ENCODE measurements around the gene RBFOX2.
"Not testable (repeated sequence)": the region's sequence is repeated elsewhere in the genome, so short reads cannot be mapped to it uniquely, and the experiment has no call there.

Gene RBFOX2

DNA sequence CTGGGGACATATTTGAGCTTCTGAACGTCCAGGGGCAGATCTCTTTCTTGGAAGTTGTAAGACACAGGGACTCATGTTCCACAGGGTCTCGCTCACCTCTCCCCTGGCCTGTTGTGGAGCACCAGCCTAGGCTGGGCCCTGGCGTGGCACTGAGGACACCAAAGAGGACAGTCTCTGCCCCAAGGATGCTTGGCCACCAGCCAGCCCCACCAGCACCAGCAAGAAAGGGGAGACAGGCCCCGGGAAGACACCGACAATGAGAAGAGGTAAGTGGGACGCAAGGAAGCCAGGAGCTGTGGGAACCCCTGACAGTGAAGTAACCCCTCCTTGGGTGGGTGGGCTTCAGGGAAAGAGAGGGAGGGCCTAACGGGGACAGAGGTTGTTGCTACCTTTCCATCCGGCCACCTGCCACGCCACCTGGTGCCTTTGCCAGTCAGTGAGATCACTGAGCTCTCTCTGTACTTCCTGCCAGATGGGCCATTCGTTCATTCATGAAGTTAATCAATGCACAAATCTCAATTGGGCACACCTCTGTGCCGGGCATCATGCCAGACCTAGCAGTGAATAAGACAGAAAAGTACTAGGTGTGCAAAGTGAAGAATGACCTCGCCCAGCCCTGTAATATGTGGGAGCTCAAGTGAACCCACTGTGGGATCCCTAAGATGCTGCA is 299.9 kb downstream of the RBFOX2 start:
- peak; percentile 33 for DNase-seq

DNA sequence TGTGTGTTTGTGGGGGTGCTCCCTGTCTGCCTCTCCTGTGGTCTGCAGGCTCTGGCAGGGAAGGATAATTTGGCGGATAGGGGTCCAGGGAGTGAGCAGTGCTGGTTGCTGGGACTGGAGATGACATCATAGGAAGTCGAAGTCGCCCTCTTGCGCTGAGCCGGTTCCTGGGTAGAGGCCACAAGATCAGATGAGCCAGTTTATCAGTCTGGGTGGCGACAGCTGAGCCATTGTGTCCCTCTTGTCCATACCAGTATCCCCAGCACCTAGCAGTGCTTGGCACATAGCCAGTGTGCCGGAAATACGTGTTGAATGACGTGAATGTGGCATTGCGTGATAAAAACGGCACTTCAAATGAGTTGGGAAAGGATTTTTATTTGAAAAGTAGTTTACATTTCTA is 301.2 kb downstream of the RBFOX2 start:
- no peak for DNase-seq

DNA sequence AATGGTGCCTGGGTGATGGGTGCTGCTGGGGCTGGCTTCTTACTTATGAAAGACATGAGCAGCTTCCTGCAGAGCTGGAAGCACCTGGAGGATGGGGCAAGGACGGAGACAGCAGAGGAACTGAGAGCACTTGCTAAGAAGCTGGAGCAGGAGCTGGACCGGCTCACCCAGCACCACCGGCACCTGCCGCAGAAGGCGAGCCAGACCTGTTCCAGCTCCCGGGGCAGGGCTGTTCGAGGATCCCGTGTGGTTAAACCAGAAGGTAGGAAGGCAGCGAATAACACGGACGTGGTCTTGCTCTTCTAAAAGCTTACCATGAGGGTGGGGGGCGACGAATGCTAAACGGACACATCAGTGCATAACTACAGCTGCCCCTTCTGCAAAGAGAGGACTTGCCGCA is 301.7 kb downstream of the RBFOX2 start:
- no peak for DNase-seq

DNA sequence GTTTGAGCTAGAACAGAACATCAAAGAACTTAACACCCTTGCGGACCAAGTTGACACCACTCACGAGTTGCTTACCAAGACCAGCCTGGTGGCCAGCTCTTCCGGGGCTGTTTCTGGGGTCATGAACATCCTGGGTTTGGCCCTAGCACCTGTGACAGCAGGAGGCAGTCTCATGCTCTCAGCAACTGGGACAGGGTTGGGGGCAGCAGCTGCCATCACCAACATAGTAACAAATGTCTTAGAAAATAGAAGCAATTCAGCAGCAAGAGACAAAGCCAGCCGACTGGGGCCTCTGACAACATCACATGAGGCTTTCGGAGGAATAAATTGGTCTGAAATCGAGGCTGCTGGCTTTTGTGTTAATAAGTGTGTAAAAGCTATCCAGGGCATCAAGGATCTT is 302.2 kb downstream of the RBFOX2 start:
- DNase-seq = no peak

DNA sequence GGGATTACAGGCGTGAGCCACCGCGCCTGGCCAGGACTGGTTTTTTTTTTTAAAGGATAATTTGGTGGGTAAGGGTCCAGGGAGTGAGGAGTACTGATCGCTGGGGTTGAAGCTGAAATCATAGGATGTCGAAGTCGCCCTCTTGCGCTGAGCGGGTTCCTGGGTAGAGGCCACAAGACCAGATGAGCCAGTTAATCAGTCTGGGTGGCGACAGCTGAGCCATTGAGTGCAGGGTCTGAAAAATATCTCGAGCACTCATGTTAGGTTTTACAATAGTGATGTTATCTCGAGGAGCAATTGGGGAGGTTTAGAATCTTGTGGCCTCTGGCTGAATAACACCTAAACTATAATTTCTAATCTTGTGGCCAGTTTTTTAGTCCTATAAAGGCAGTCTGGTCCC is 303.1 kb downstream of the RBFOX2 start:
- DNase-seq = no peak

DNA sequence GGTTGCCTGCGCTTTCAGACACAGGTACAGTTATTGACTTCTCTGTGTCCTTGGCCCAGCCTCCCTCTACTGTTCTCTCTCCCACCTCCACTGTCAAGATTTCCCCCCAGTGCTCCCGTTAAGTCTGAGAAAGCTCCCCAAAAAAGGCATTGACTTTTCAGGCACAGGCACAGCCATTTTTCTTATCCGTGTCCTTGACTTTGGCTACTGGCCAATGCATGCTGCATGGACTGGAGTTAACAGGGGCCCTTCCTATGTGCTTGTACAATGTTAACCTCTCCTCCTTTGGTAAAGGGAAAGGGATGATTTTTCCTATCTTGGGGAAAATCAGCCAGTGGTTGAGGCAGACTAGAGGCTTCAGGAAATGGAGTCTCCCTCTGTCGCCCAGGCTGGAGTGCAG is 306.7 kb downstream of the RBFOX2 start:
- no peak for DNase-seq

DNA sequence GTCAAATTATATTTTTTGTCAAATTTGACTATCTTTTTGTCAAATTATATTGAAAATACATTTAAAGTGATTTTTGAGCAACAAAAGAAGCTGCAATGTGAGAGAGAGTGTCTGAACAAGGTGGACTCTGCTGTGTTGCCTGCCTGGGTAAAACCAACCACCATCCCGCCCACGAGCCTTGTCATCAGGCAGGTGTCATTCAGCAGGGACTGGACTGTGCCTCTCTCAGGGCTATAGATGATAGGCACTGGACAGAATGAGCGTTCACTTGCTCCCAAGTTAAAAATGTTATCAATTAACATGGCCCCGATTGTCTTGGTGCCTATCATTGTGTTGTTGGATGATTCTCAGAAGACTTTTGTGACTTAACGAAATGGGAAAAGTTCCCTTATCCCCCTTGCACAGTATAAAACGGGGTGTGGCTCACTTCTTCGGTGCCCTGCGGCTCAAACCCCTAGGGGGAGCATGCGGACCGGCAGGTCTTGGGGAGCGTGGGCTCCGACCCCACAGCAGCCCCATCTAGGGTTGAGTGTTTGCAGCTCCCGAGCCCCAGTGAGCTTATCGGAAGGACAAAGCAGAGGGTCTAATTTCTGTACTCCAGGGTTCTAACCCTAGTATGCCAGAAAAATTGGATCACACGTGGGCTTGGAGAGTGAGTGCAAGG is 309.3 kb downstream of the RBFOX2 start:
- DNase-seq = no peak

DNA sequence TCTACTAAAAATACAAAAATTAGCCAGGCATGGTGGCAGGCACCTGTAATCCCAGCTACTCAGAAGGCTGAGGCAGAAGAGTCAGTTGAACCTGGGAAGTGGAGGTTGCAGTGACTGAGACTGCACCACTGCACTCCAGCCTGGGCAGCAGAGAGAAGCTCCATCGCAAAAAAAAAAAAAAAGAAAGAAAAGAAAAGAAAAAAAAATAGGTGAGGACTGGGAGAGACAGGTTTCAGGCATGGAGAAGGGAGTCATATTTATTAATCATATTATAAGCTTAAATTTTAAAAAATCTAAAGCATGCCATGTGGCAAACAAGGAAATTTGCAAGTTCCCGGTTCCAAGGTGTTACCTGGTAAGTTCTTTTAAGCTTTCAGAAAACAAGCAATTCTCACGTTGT is 311.1 kb downstream of the RBFOX2 start, which contains the start of gene APOL5:
Gene APOL5, plus strand, starts transcription at position 301 of the 400 bp plus-strand sequence. Its CDS starts 0 bp downstream, at position 301.
- DNase-seq = no peak

DNA sequence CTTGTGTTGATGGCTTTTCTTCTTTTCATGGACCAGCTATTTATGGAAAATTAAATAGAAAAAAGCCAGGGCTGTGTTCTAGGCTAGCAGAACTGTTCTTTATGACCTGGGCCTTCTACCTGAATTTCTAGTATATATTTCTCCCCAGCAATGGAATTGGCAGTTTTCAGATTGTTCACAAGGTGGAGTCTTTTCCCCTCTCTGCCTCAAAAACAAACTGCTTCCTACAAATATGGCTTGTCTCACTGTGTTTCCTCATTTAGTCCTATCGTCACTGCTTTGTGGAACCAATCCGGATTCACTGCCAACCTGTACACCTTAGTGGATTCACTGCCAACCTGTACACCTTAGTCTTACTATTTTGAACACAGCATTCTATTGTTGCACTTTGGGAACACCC is 316.0 kb downstream of the RBFOX2 start:
- DNase-seq = no peak

DNA sequence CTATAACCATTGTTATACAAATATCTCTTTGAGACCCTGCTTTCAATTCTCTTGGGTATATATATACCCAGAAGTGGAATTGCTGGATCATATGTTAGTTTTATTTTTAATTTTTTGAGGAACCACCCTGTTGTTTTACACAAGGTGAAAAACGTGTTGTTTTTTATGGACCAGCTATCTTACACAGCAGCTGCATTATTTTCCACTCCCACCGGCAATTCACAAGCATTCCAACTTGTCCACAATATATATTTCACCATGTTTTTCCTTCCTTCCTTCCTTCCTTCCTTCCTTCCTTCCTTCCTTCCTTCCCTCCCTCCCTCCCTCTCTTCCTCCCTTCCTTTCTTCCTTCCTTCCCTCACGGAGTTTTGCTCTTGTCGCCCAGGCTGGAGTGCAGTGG is 317.3 kb downstream of the RBFOX2 start:
- DNase-seq = no peak

DNA sequence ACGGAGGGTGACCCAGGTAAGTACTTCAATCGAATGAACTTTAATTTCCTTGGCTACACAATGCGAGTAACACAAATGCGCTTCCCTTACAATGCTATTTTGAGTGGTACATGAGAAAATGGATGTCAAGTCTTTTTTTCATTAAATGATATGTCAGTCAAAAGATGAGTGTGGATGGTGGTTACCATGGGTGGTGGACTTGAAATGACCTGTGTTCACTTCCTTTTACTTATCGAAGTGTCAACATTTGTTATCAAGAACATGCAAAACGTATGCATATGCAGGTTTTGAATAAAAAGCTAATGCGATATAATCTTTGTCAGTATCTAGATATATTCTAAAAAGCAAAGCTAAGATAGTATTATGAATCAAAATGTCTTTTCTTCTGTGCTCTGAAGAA is 319.7 kb downstream of the RBFOX2 start:
- no peak for DNase-seq

DNA sequence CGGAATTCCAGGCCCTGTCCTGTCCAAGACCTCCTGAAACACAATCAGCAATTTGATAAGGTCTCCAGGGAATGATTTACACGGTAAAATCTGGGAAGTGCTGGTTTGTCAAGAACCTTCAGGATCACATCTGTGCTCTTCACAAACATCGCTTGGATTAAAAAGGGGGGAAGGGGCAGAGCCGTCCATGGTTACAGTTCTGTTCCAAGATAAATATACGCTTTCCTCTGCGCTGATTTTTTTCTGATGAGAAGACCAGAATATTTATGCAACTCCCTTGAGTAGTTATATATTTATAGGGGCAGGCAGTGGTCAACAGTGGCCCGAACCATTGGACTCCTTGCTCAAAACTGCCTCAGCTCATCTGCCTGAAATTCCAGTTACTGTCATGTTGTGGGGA is 320.2 kb downstream of the RBFOX2 start:
- no peak for DNase-seq

DNA sequence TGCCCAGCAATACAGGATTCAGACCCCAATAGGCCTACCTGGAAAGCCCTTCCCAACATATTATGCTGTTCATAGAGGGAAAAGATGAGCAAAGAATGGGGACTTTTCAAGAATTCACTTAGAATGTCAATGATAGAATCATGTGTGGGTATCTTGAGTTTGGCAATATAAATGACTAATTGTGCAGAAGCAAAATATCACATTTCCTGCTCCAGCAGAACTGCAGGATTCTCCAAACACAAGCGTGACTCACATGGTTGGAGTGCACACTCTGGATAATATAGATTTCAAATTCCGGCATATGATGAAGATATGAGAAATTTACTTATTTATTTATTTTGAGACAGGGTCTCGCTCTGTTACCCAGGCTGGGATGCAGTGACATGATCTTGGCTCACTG is 323.5 kb downstream of the RBFOX2 start:
- no peak for DNase-seq

DNA sequence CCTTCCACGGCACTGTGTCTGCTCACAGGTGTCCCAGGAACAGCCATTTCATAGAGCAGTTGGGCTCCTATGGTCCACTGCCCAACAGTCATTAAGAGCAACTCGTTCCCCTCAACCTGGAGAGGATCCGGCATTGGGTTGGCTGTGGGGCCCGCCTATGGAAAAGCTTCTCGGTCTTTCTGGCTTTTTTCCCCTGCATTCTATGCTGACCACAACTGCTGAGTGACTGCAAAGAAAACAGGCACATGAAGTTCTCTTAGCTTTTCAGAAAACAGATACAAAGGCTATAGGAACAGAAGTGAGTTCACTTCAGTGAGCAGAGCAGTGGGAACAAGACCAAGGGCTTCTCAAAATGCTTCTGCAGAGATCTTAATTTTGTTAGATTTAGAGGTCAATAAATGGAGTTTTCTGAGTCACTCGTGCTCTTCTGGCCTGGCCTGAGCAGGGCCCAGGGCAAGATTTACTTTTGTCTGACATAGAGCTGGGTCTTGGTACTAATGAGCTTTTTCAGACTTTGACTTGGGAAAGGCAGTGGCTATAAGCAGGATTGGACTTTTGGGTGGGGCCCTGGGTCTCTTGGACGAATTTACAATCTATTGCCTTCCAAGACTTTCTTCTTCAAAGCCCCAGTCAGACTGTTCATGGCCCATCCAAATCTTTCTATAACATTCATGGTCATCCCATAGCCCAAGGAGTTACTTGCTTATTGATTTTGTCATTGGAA is 324.6 kb downstream of the RBFOX2 start:
- no peak for DNase-seq

DNA sequence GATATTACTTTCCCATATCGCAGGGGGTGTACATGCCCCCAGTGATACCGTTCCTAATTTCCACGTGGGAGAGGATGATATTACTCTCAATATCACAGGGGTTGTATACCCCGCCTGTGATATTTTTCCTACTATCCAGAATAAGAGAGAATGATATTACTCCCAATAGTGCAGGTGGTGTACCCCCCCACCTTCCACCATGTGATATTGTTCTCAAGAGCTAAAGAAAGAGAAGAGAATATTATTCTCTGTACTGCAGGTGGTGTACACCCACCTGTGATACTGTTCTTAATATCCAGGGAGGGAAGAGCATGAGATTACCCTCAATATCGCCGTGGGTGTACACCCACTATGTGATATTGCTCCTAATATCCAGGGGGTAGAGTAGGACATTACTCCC is 328.8 kb downstream of the RBFOX2 start:
- not testable (repeated sequence) for DNase-seq

DNA sequence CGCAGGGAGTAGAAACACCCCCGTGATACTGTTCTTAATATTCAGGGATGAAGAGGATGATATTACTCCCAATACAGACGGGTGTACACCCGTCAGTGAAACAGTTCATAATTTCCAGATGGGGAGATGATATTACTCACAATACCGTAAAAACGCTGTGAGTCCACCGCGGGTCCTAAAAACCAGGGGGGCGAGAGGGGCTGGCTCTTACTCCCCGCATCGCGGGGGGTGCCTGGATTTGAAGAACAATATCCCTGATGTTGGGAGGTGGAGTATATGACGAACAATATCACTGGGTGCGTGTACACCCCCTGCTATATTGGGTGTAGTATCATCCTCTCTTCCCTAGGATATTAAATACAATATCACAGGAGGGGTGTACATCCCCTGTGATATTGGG is 331.5 kb downstream of the RBFOX2 start:
- no peak for DNase-seq

DNA sequence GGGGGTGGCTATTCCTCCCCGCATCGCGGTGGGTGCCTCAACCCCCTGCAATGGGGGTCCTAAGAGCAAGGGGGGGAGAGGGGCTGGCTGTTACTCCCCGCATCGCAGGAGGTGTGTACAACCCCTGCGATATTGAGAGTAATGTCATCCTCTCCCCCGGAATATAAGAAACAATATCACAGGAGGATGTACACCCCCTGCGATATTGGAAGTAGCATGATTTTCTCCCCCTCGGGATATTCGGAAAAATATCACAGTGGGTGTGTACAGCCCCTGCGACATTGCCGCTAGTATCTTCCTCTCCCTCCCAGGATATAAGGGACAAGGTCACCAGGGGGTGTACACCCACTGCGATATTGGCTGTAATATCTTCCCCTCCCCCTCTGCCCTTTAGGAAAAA is 333.4 kb downstream of the RBFOX2 start:
- DNase-seq = no peak

DNA sequence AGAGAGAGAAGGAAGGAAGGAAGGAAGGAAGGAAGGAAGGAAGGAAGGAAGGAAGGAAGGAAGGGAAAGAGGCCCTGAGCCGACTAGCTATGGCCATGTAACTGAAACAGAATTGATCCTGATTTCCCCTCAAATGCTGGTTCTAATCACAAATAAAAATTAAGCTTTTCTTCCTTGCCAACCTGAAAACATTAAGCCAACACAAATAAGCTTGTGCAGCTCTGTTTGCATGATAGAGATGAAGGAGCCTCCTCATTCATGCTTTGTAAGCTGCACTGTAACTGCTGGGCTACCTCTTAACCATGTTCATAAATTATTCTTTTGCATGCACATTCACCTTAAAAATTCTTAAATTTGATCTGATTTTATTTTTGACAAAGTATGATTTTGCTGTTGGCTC is 338.6 kb downstream of the RBFOX2 start:
- DNase-seq = no peak

DNA sequence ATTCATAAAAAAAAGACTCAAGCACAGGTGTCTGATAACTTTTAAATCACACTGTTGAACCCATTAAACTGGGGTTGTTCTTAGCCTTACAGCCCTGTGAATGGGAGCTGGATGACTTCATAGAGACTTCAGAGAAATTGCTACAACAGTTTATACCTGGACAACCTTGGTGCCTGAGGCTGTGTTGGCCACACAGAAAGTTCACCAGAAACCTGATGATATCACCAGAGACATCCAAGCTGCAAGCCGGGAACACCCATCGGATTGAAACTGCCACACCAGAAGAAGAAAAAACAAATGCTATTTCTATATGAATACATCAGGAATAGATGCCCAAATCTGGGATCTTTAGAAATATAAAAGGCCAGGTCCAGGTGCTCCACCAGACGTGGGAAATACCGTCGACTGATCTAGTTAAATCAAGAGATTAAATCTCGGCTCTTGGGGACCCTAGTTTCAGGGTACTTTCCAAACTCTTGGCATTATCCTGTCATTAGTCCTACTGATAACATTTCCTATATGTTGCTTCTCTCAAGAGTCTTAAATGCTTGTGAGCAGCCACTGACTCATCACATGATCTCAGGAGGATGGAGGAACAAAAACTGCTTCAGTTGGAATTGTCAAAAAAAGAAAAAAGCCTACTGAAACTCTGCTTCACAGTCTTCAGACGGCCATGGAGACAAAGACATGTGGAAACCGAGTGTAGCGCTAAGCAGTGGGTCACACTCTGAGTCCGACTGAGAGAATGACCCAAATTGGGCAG is 339.5 kb downstream of the RBFOX2 start:
- no peak for DNase-seq
